ENCODE measurements around the gene TCEAL3. TPM values are rescaled to one million over a fixed set of nuclear protein-coding genes. Genes with fewer than 3 reads are reported as not detected.

The TCEAL3 gene
- total RNA-seq = 10 to 100 TPM; 18.4 to 21.5 (median 19.5) TPM

DNA sequence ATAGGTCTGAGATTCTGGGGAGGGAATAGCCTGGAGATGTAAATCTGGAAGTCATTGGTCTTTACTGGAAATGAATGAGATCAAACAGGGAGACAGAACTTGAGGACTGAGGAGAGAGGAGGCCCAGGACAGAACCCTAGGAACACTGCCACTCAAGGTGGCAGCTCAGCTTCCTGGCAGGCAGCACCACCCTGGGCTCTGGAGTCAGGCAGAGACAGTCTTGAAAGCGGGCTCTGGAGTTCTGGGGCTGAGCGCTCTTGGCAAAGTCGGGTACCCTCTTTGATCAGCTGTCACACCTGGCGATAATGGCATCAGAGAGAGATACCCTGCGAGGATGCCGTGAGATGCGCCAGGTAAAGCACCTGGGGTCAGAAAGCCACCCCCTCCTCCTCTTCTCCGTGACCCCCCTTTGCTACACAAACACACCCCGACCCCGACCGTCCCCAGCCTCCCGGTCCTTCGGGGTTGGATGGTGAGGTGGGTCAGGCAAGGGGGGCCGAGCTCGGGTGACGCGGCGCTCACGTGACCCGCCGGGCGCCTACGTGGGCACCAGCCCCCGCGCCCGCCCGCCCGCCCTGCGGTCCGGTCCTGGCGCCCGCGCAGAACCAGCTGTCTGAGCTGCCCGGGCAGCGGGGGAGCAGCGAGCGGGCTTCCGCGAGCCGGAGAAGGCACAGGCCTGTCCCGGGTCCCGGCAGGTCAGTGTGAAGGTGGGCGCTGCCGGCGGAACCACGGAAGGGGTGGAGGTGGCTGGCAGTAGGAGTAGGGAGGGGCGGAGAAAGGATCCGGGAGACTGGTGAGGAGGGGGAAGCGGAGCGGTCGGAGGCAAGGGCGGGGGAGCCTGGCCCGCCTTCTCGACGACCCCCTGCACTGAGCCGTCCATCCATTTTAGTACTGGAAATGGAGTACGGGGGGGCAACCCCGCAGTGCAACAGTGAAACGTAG is at the start of gene TCEAL3:
Gene TCEAL3, plus strand, starts transcription at position 600 of the 942 bp plus-strand sequence. CDS start 1,102 bp downstream, outside the sequence.
- peak; percentile 18 to 88 for DNase-seq (ENCODE audit: low spot score in 2 of 2)

GRCh38 chrX:103560256-103560655 is 47.5 kb upstream of the TCEAL3 start:
- intact Hi-C loops (cut with DNase I; ENCODE audit: low total_unique reads) = no loop called here
- TF ChIP-seq CTCF (IDR thresholded peaks at IDR 0.05) (no peak), POLR2A (IDR thresholded peaks at IDR 0.05) (no peak)
- DNase-seq (ENCODE audit: low spot score in 2 of 2) = no peak
- 14 to 50% methylated on average over 1 of the region's 1 CpG for WGBS, 2 donors
- no peak overlapping the region for H3K4me3 ChIP-seq (ENCODE audit: low read depth, poor library complexity, severe bottlenecking)

More for the DNA sequence above, at the start of gene TCEAL3:
- intact Hi-C loops (cut with DNase I; ENCODE audit: low total_unique reads) = no loop called here
- no peak for TF ChIP-seq POLR2A (IDR thresholded peaks at IDR 0.05)
- TF ChIP-seq CTCF (IDR thresholded peaks at IDR 0.05) = no peak
- H3K4me3 ChIP-seq (ENCODE audit: low read depth, poor library complexity, severe bottlenecking) = peak within 1 kb of the TSS; percentile 50
- WGBS, 2 donors = 2 to 15% methylated on average over 18 to 58 of the region's 59 CpGs

GRCh38 chrX:103562801-103563200 is 45.0 kb upstream of the TCEAL3 start:
- DNase-seq (ENCODE audit: low spot score in 2 of 2) = no peak
- 50 to 73% methylated on average over 2 of the region's 2 CpGs for WGBS, 2 donors
- no peak for TF ChIP-seq POLR2A (IDR thresholded peaks at IDR 0.05)
- TF ChIP-seq CTCF (IDR thresholded peaks at IDR 0.05) = no peak
- intact Hi-C loops (cut with DNase I; ENCODE audit: low total_unique reads) = no loop called here
- no peak overlapping the region for H3K4me3 ChIP-seq (ENCODE audit: low read depth, poor library complexity, severe bottlenecking)

- intact Hi-C loops (cut with DNase I; ENCODE audit: low total_unique reads) = no loop called here
- 56 to 66% methylated on average over 4 of the region's 4 CpGs for whole genome bisulfite sequencing, 2 donors
- no peak overlapping the region for H3K4me3 ChIP-seq (ENCODE audit: low read depth, poor library complexity, severe bottlenecking)
- no peak for DNase-seq (ENCODE audit: low spot score in 2 of 2)
- TF ChIP-seq POLR2A (IDR thresholded peaks at IDR 0.05) (no peak), CTCF (IDR thresholded peaks at IDR 0.05) (no peak)
Measured at GRCh38 chrX:103565197-103565596, 42.6 kb upstream of the TCEAL3 start.

DNA sequence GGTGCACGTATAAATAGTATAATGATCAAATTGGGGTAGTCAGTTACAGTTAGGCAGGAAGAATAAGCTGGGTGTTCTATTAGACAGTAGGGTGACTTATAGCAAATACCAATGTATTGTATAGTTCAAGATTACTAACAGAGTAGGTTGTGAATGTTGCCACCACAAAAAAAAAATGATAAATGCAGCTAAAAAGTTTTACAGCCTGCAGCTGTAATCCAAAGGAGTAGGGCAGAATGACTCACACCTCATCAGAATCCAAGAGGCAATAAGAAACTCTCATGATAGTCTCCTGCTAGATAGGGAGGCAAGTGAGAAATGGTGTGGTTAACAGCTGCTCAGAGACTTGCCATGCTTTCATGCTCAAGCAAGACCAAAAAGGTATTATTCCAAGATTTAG is 42.0 kb upstream of the TCEAL3 start:
- WGBS, 2 donors = 9 to 20% methylated on average over 1 of the region's 1 CpG
- no peak for DNase-seq (ENCODE audit: low spot score in 2 of 2)
- intact Hi-C loops (cut with DNase I; ENCODE audit: low total_unique reads) = no loop called here
- TF ChIP-seq CTCF (IDR thresholded peaks at IDR 0.05) (no peak), POLR2A (IDR thresholded peaks at IDR 0.05) (no peak)
- H3K4me3 ChIP-seq (ENCODE audit: low read depth, poor library complexity, severe bottlenecking) = no peak overlapping the region

All from lower leg skin (tissue), 4 donors.